BE2C (cell line): ENCODE data around the gene RNF213.
A peak's percentile ranks its signal among the peaks of the same experiment; 100 is the strongest.

ENCODE experiments used
- DNase-seq: peaks from one replicate; pipeline ENCODE4 v3.0.0-alpha.2; 2020
- H3K27me3 ChIP-seq: fragments of 250-450 bp; sonication (Bioruptor Pico); 2 replicates; pipeline ENCODE4 v1.5.1; 2020; ENCODE audit warnings: mild to moderate bottlenecking
- H3K36me3 ChIP-seq: fragments of 250-450 bp; sonication (Bioruptor Pico); 2 replicates; pipeline ENCODE4 v1.5.1; 2020; ENCODE audit warnings: mild to moderate bottlenecking
- H3K4me1 ChIP-seq: fragments of 250-450 bp; sonication (Bioruptor Pico); 2 replicates; pipeline ENCODE4 v1.5.1; 2020
- H3K4me3 ChIP-seq: 2 replicates; pipeline ENCODE4 v1.5.1; 2011; ENCODE audit warnings: low read depth, low read length
- H3K9me3 ChIP-seq: fragments of 250-450 bp; sonication (Bioruptor Pico); 2 replicates; pipeline ENCODE4 v1.5.1; 2020
- CTCF ChIP-seq: IDR thresholded peaks from 2 replicates; pipeline ENCODE4 v1.5.1; 2012; ENCODE audit warnings: mild to moderate bottlenecking, low read depth, low read length

Gene RNF213

GRCh38 chr17:80356231-80356856 lies 95.7 kb downstream of the RNF213 start:
- Histone ChIP-seq H3K4me3 (no peak overlapping the region), H3K36me3 (peaks cover 11% of the 10 kb centered on the region), H3K4me1 (no peaks in the 10 kb centered on the region), H3K9me3 (no peaks in the 10 kb centered on the region), H3K27me3 (no peaks in the 10 kb centered on the region)
- DNase-seq: no peak
- no peak for TF ChIP-seq CTCF

- no peak for TF ChIP-seq CTCF
- peaks cover 5% of the 10 kb centered on the region for H3K36me3 ChIP-seq
- H3K27me3 ChIP-seq: no peaks in the 10 kb centered on the region
- DNase-seq: no peak
- H3K4me1 ChIP-seq: no peaks in the 10 kb centered on the region
- H3K4me3 ChIP-seq: no peak overlapping the region
- H3K9me3 ChIP-seq: no peaks in the 10 kb centered on the region
Observed at GRCh38 chr17:80358131-80358530, 97.5 kb downstream of the RNF213 start.

GRCh38 chr17:80358861-80359260 lies 98.2 kb downstream of the RNF213 start:
- H3K9me3 ChIP-seq: no peaks in the 10 kb centered on the region
- no peak overlapping the region for H3K4me3 ChIP-seq
- H3K36me3 ChIP-seq: peaks cover 5% of the 10 kb centered on the region
- H3K4me1 ChIP-seq: no peaks in the 10 kb centered on the region
- H3K27me3 ChIP-seq: no peaks in the 10 kb centered on the region
- no peak for DNase-seq
- no peak for TF ChIP-seq CTCF

GRCh38 chr17:80359422-80360110 lies 98.9 kb downstream of the RNF213 start:
- Histone ChIP-seq H3K36me3 (peaks cover 5% of the 10 kb centered on the region), H3K4me3 (no peak overlapping the region), H3K4me1 (no peaks in the 10 kb centered on the region), H3K27me3 (no peaks in the 10 kb centered on the region), H3K9me3 (no peaks in the 10 kb centered on the region)
- no peak for TF ChIP-seq CTCF
- no peak for DNase-seq

GRCh38 chr17:80360396-80360795 lies 99.7 kb downstream of the RNF213 start:
- Histone ChIP-seq H3K4me1 (no peaks in the 10 kb centered on the region), H3K4me3 (no peak overlapping the region), H3K27me3 (no peaks in the 10 kb centered on the region), H3K9me3 (no peaks in the 10 kb centered on the region), H3K36me3 (peaks cover 5% of the 10 kb centered on the region)
- DNase-seq: no peak
- no peak for TF ChIP-seq CTCF

- Histone ChIP-seq H3K27me3 (no peaks in the 10 kb centered on the region), H3K36me3 (peaks cover 5% of the 10 kb centered on the region), H3K4me1 (no peaks in the 10 kb centered on the region), H3K9me3 (no peaks in the 10 kb centered on the region), H3K4me3 (no peak overlapping the region)
- peak; percentile 65 for TF ChIP-seq CTCF
- peak; percentile 56 for DNase-seq
Observed at GRCh38 chr17:80361495-80362220, 101.0 kb downstream of the RNF213 start.
